Ramos (cell line): ENCODE data around the gene TMEM40.
"Not testable (repeated sequence)": the region's sequence is repeated elsewhere in the genome, so short reads cannot be mapped to it uniquely, and the experiment has no call there.

ENCODE experiments used
- in situ Hi-C: fragments of 300-500 bp; cut with MboI; formaldehyde crosslinking; loops from one replicate; pipeline ENCODE4 v1.14.3; 2022; ENCODE audit warnings: low sequenced_read_pairs; ENCODE audit not compliant: unreplicated experiment

The TMEM40 gene

GRCh38 chr3:12759097-12759679 is at the start of gene TMEM40:
TMEM40 (minus strand) TSS chr3:12759259; CDS start chr3:12749832, 9,427 bp downstream.
- in situ Hi-C loops: no loop called here

GRCh38 chr3:12808587-12808986 is 49.5 kb upstream of the TMEM40 start:
- in situ Hi-C loops: no loop called here

GRCh38 chr3:12807601-12808359 is 48.7 kb upstream of the TMEM40 start:
- in situ Hi-C loops: no loop called here

- in situ Hi-C loops: no loop called here
Measured at GRCh38 chr3:12807066-12807465, 48.0 kb upstream of the TMEM40 start.

GRCh38 chr3:12803371-12803770 is 44.3 kb upstream of the TMEM40 start:
- in situ Hi-C loops: no loop called here

- in situ Hi-C loops: no loop called here
Measured at GRCh38 chr3:12799525-12800440, 40.7 kb upstream of the TMEM40 start.

- in situ Hi-C loops: no loop called here
Measured at GRCh38 chr3:12798559-12799179, 39.6 kb upstream of the TMEM40 start.

GRCh38 chr3:12797892-12798558 is 39.0 kb upstream of the TMEM40 start:
- in situ Hi-C loops: no loop called here

GRCh38 chr3:12797124-12797891 is 38.2 kb upstream of the TMEM40 start:
- in situ Hi-C loops: no loop called here

GRCh38 chr3:12796171-12797123 is 37.4 kb upstream of the TMEM40 start, which contains the start of gene CAND2:
CAND2 (plus strand) TSS chr3:12796680; CDS start chr3:12796721, 41 bp downstream.
- in situ Hi-C loops: no loop called here

GRCh38 chr3:12793701-12794100 is 34.6 kb upstream of the TMEM40 start:
- in situ Hi-C loops: no loop called here

GRCh38 chr3:12791430-12791829 is 32.4 kb upstream of the TMEM40 start:
- in situ Hi-C loops: no loop called here

GRCh38 chr3:12787967-12788690 is 29.1 kb upstream of the TMEM40 start:
- in situ Hi-C loops: not testable (repeated sequence)

GRCh38 chr3:12787346-12787745 is 28.3 kb upstream of the TMEM40 start:
- in situ Hi-C loops: not testable (repeated sequence)

- in situ Hi-C loops: no loop called here
Measured at GRCh38 chr3:12785096-12785495, 26.0 kb upstream of the TMEM40 start.

GRCh38 chr3:12782172-12782815 is 23.2 kb upstream of the TMEM40 start:
- in situ Hi-C loops: no loop called here

- in situ Hi-C loops: no loop called here
Measured at GRCh38 chr3:12780751-12781150, 21.7 kb upstream of the TMEM40 start.
